Gastroesophageal sphincter (tissue), 3 donors: ENCODE measurements around the gene TEFM.

ENCODE experiments used
- CTCF ChIP-seq, 4 experiments: fragments of 200-600 bp in 2 of 4; fragments of 450-650 bp in 2 of 4; sonication (generic) in 1 of 4; IDR thresholded peaks; one replicate each; pipeline ENCODE4 v1.5.1; 2017 to 2019; ENCODE audit warnings: antibody characterized with exemption in 4 of 4, mild to moderate bottlenecking in 2 of 4, moderate library complexity in 2 of 4
- EP300 ChIP-seq: sonication (generic); formaldehyde crosslinking; IDR thresholded peaks from one replicate; pipeline ENCODE4 v1.6.1; 2017; ENCODE audit warnings: antibody characterized with exemption, mild to moderate bottlenecking
- POLR2A ChIP-seq, 2 donors: fragments of 450-650 bp; IDR thresholded peaks; one replicate each; pipeline ENCODE4 v1.6.1; 2017; ENCODE audit warnings: antibody characterized with exemption in 2 of 2, mild to moderate bottlenecking in 2 of 2, moderate library complexity in 1 of 2
- POLR2AphosphoS5 ChIP-seq: sonication (generic); formaldehyde crosslinking; IDR thresholded peaks from one replicate; pipeline ENCODE4 v1.6.1; 2017; ENCODE audit warnings: antibody characterized with exemption

DNA sequence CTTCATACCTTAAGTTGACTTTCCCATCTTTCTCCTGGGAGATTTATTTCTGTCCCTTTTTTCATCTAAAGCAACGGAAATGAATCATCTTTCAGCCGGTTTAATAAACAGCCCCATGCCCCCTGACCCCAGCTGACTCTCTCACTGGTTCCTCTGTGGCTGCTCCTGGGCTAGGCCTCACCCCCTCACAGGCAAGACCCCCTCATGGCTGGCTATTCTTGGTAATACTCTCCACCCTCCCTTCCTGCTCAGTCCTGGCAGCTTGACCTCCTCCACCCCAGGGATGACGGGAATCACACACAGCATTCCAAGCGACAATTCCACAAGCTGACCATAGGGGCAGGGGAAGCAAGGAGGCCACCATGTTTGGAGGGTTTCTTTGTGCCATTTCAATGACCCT lies 14.2 kb upstream of the TEFM start:
- TF ChIP-seq POLR2A (IDR thresholded peaks at IDR 0.05) (no peak), CTCF (IDR thresholded peaks at IDR 0.05) (no peak), POLR2AphosphoS5 (no peak), EP300 (no peak)
